ENCODE measurements around the gene RNASE8. TPM values are rescaled to one million over a fixed set of nuclear protein-coding genes. Genes with fewer than 3 reads are reported as not detected.

RNASE8 gene
- total RNA-seq, 2 experiments from 2014 or later, result not detected

DNA sequence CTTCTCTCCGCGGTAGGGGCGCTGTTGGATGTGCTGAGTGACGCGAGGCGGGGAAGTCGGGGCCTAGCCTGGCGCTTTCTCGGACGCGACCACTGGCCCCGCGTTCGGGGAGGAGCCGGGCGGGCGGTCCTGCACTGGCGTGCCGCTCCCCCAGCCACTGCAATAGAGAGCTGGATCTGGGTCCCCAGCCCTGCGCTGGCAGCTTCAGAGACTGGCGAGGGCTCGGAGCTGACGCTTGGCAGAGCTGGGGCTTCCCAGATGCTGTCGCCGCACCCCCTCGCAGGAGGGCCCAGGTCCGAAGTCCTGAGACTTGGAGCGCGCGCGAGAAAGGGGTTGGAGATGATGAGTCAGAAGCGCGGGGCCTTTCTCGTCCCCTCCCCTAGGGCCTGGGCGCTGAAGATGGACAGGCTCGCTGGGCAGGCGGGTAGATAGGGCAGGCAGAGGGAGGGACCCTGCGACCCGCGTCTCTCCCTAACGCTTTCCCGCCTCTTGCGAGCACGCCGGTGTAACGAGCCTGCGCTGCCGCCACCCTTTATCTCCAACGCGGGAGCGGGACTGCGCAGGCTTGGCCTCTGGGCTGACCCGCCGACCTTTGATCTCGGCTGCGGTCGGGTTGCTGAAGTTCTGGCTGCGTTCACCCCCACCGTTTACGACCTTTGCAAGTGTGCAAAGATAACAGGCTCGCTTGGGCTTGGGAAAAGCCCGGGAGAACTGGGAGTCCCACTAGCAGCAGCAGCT lies 46.3 kb downstream of the RNASE8 start:
- Histone ChIP-seq H3K36me3 (ENCODE audit: insufficient read depth, low read length) (no peaks in the 10 kb centered on the region), H3K9me2 (ENCODE audit: insufficient read depth, low read length) (no peaks in the 10 kb centered on the region), H3K9me3 (ENCODE audit: low read length) (no peaks in the 10 kb centered on the region), H3K4me2 (ENCODE audit: low read length) (peak overlapping the region; percentile 92), H3K27ac (ENCODE audit: low read depth, low read length, poor library complexity, severe bottlenecking) (peak overlapping the region; percentile 59), H3K4me1 (ENCODE audit: insufficient read depth, low read length, poor library complexity, severe bottlenecking) (peaks cover 45% of the 10 kb centered on the region), H3K79me2 (ENCODE audit: insufficient read depth, low read depth, low read length) (no peaks in the 10 kb centered on the region), H2AFZ (ENCODE audit: low read length) (peak overlapping the region; percentile 67), H4K20me1 (ENCODE audit: insufficient read depth, low read length) (no peaks in the 10 kb centered on the region), H3K4me3 (ENCODE audit: low read depth, low read length, poor library complexity, severe bottlenecking) (peak overlapping the region; percentile 85)
- peak; percentile 97 for DNase-seq (ENCODE audit: low spot score)
- intact Hi-C loops (cut with micrococcal nuclease; ENCODE audit: unreplicated experiment), result loop anchor here (1.0 to 10.0 kb wide), 6 partner anchors 12 to 419 kb away; partner anchors contain the start of genes ANG and RNASE4
- CTCF ChIA-PET (ENCODE audit: unreplicated experiment), result interaction anchor here (1.0 to 2.6 kb wide), 9 partner anchors 8 to 352 kb away, joined by 3 to 23 read pairs (median 7); partner anchors contain the start of genes ARHGEF40 and CHD8
- POLR2A ChIA-PET, result interaction anchor here (0.8 to 3.3 kb wide), 8 partner anchors 9 to 123 kb away, joined by 3 to 31 read pairs (median 9); partner anchors contain the start of gene ARHGEF40
- TF ChIP-seq, protein P1, sequence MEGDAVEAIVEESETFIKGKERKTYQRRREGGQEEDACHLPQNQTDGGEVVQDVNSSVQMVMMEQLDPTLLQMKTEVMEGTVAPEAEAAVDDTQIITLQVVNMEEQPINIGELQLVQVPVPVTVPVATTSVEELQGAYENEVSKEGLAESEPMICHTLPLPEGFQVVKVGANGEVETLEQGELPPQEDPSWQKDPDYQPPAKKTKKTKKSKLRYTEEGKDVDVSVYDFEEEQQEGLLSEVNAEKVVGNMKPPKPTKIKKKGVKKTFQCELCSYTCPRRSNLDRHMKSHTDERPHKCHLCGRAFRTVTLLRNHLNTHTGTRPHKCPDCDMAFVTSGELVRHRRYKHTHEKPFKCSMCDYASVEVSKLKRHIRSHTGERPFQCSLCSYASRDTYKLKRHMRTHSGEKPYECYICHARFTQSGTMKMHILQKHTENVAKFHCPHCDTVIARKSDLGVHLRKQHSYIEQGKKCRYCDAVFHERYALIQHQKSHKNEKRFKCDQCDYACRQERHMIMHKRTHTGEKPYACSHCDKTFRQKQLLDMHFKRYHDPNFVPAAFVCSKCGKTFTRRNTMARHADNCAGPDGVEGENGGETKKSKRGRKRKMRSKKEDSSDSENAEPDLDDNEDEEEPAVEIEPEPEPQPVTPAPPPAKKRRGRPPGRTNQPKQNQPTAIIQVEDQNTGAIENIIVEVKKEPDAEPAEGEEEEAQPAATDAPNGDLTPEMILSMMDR (conservative IDR thresholded peaks at IDR 0.05; ENCODE audit: low read length), result 0 out of 2 replicates have a peak, but pooled peaks have one; percentile 76
- TF ChIP-seq EZH2phosphoT487 (IDR thresholded peaks at IDR 0.05; ENCODE audit: borderline replicate concordance, low read depth, low read length), result no peak
- BruUV-seq (replicated peaks), result TSS peak; percentile 95

DNA sequence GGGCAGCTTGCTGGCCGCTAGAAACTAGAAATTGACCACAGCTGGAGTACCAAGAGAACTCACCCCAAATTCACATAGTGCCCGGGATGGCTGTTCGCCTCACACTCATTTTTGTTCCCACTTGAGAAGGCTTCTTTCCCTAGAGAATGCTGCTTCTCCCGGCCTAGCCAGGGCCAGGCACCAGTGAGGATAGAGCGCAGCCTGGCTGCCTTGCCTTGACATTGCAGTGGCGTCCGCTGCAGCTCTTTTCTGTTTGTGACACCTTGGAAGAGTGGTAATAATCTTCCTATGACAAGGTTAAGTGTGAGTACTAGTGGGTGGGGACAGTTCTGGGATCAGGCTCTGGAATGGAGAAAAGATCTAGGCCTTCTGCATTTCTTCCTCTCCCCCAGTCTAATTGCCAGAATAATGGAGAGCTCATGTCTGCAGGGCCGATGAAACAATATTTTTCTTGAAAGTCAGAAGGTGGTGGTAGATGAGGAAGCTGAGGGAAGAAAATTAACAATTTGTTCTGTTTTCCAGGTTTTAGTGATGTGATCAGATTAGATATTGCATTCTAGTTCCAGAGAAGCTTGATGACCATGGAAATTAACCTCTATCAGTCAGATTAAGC lies 46.9 kb downstream of the RNASE8 start:
- Histone ChIP-seq H3K27ac (ENCODE audit: low read depth, low read length, poor library complexity, severe bottlenecking) (peak overlapping the region; percentile 59), H3K4me1 (ENCODE audit: insufficient read depth, low read length, poor library complexity, severe bottlenecking) (peaks cover 44% of the 10 kb centered on the region), H4K20me1 (ENCODE audit: insufficient read depth, low read length) (no peaks in the 10 kb centered on the region), H3K79me2 (ENCODE audit: insufficient read depth, low read depth, low read length) (no peaks in the 10 kb centered on the region), H3K9me3 (ENCODE audit: low read length) (no peaks in the 10 kb centered on the region), H3K9me2 (ENCODE audit: insufficient read depth, low read length) (no peaks in the 10 kb centered on the region), H3K4me2 (ENCODE audit: low read length) (peak overlapping the region; percentile 92), H2AFZ (ENCODE audit: low read length) (peak overlapping the region; percentile 67), H3K4me3 (ENCODE audit: low read depth, low read length, poor library complexity, severe bottlenecking) (peak overlapping the region; percentile 85), H3K36me3 (ENCODE audit: insufficient read depth, low read length) (no peaks in the 10 kb centered on the region)
- TF ChIP-seq EZH2phosphoT487 (IDR thresholded peaks at IDR 0.05; ENCODE audit: borderline replicate concordance, low read depth, low read length), result no peak
- TF ChIP-seq, protein P1 (conservative IDR thresholded peaks at IDR 0.05; ENCODE audit: low read length), result peak; percentile 97
- DNase-seq (ENCODE audit: low spot score), result peak; percentile 80
- BruUV-seq (replicated peaks), result no TSS peak
- POLR2A ChIA-PET, result interaction anchor here (0.7 to 3.3 kb wide), 7 partner anchors 9 to 90 kb away, joined by 3 to 31 read pairs (median 13); partner anchors contain the start of gene ARHGEF40
- CTCF ChIA-PET (ENCODE audit: unreplicated experiment), result interaction anchor here (1.4 to 2.6 kb wide), 5 partner anchors 9 to 90 kb away, joined by 5 to 23 read pairs (median 13); no protein-coding TSS in a partner anchor
- intact Hi-C loops (cut with micrococcal nuclease; ENCODE audit: unreplicated experiment), result loop anchor here (1.0 to 10.0 kb wide), 5 partner anchors 12 to 420 kb away; partner anchors contain the start of genes ANG and RNASE4

Measured in OCI-LY7 (cell line).